ENCODE measurements around the gene CCSER1.
A peak's percentile ranks its signal among the peaks of the same experiment; 100 is the strongest.

DNA sequence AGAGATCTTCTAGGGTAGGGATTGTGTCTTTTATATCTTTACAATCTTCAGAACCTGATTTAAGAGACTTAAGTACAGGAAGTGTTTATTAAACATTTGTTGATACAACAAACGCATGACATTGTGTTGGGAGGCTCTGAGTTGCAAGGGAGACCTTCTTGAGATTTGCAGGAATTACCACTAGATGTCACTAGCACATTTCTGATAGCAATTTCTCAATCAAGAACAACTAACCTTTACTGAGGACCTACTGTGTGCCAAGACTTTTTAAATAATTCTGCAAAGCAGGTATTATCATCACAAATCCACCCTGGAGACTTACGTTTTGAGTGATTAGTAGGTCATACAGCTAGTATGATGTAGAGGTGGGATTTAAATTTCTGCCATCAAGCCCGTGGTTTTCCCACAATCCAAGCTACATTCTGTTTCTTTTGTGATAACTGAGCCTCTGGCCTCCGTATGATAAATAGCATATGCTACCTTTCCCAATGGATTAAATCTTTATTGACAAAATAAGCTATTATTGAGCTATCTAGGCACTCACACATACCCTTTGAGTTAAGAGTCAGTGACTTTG lies 986.0 kb downstream of the CCSER1 start:
- TF ChIP-seq CTCF (IDR thresholded peaks at IDR 0.05; ENCODE audit: poor library complexity, severe bottlenecking): peak; percentile 78
- TF ChIP-seq TAF1 (IDR thresholded peaks at IDR 0.05; ENCODE audit: low read depth): no peak

All from neural cell (in vitro differentiated cells).